Measurements from ENCODE around the gene MYRFL. TPM values are rescaled to one million over a fixed set of nuclear protein-coding genes. Genes with fewer than 3 reads are reported as not detected.

MYRFL gene
- total RNA-seq, 1 experiment from 2014 or later, result not detected

GRCh38 chr12:70006619-70006973, 181.6 kb downstream of the MYRFL start:
- no peak overlapping the region for H3K27ac ChIP-seq
- H2AFZ ChIP-seq, result no peak overlapping the region
- H3K27me3 ChIP-seq (ENCODE audit: insufficient read depth, low read depth), result no peaks in the 10 kb centered on the region
- H3K9me2 ChIP-seq (ENCODE audit: insufficient read depth), result no peaks in the 10 kb centered on the region
- no peaks in the 10 kb centered on the region for H3K36me3 ChIP-seq (ENCODE audit: low read depth)
- ChIA-PET CTCF (no interaction called here), POLR2A (ENCODE audit: unreplicated experiment) (no interaction called here)
- 0 out of 2 replicates have a peak, but pooled peaks cover 7% of the 10 kb centered on the region for H3K9me3 ChIP-seq (ENCODE audit: insufficient read depth, low read depth)
- H3K4me3 ChIP-seq, result no peak overlapping the region
- DNase-seq, result no peak
- H3F3A ChIP-seq (ENCODE audit: insufficient read depth, low read depth), result peaks cover 9% of the 10 kb centered on the region
- no TSS peak for BruUV-seq (replicated peaks)
- intact Hi-C loops (cut with micrococcal nuclease; ENCODE audit: unreplicated experiment), result no loop called here
- TF ChIP-seq EZH2 (IDR thresholded peaks at IDR 0.05; ENCODE audit: low read depth) (no peak), CTCF (conservative IDR thresholded peaks at IDR 0.05) (no peak)
- no peaks in the 10 kb centered on the region for H3K79me2 ChIP-seq (ENCODE audit: low read depth)
- H4K20me1 ChIP-seq (ENCODE audit: insufficient read depth), result no peaks in the 10 kb centered on the region
- H3K4me1 ChIP-seq (replicated peaks; ENCODE audit: insufficient read depth), result peaks cover 12% of the 10 kb centered on the region; the same call in 1 of the 2 replicates
- H3K4me2 ChIP-seq, result no peak overlapping the region

GRCh38 chr12:70007687-70008086, 182.7 kb downstream of the MYRFL start:
- no TSS peak for BruUV-seq (replicated peaks)
- CTCF ChIA-PET, result interaction anchor here (0.7 kb wide), 1 partner anchor 16 kb away, joined by 3 read pairs; no protein-coding TSS in a partner anchor
- H3K27me3 ChIP-seq (ENCODE audit: insufficient read depth, low read depth), result no peaks in the 10 kb centered on the region
- no peak overlapping the region for H3K27ac ChIP-seq
- peaks cover 19% of the 10 kb centered on the region for H3K4me1 ChIP-seq (replicated peaks; ENCODE audit: insufficient read depth)
- peaks cover 10% of the 10 kb centered on the region; the same call in 1 of the 2 replicates for H3K9me3 ChIP-seq (ENCODE audit: insufficient read depth, low read depth)
- no peaks in the 10 kb centered on the region for H3K36me3 ChIP-seq (ENCODE audit: low read depth)
- POLR2A ChIA-PET (ENCODE audit: unreplicated experiment), result no interaction called here
- intact Hi-C loops (cut with micrococcal nuclease; ENCODE audit: unreplicated experiment), result no loop called here
- no peak overlapping the region for H3K4me2 ChIP-seq
- peaks cover 9% of the 10 kb centered on the region for H3F3A ChIP-seq (ENCODE audit: insufficient read depth, low read depth)
- no peaks in the 10 kb centered on the region for H4K20me1 ChIP-seq (ENCODE audit: insufficient read depth)
- TF ChIP-seq CTCF (conservative IDR thresholded peaks at IDR 0.05) (no peak), EZH2 (IDR thresholded peaks at IDR 0.05; ENCODE audit: low read depth) (no peak)
- H3K4me3 ChIP-seq, result no peak overlapping the region
- H3K9me2 ChIP-seq (ENCODE audit: insufficient read depth), result no peaks in the 10 kb centered on the region
- H2AFZ ChIP-seq, result no peak overlapping the region
- no peaks in the 10 kb centered on the region for H3K79me2 ChIP-seq (ENCODE audit: low read depth)
- DNase-seq, result peak in 1 of 2 experiments; percentile 42

Other genes starting within 250 kb of the MYRFL start
- 136 and 162 TPM in 2 replicates for gene CCT2, start 239.8 kb upstream of the MYRFL start, total RNA-seq (2021)
- not detected in 2 replicates for gene LRRC10, start 214.3 kb upstream of the MYRFL start, total RNA-seq (2021)
- 0.17 TPM in 1 of 2 replicates, not detected in the other for gene BEST3, start 125.9 kb upstream of the MYRFL start, total RNA-seq (2021)
- gene RAB3IP, start 86.4 kb upstream of the MYRFL start, total RNA-seq (2021), result 30.3 and 30.5 TPM in 2 replicates